Measurements from ENCODE around the gene E4F1. TPM values are rescaled to one million over a fixed set of nuclear protein-coding genes. Genes with fewer than 3 reads are reported as not detected.

The E4F1 gene
- total and polyA plus RNA-seq, 9 of the 15 experiments (the other 6 are each of a cell fraction or from before 2014, with no cell fraction given) = 0.48 to 94.9 (median 20.4) TPM

- TF ChIP-seq RAD21 (CRISPR knock-in tag; conservative IDR thresholded peaks at IDR 0.05 in 1 of 2, IDR thresholded peaks at IDR 0.05 in 1 of 2) (no peak), MTF1 (CRISPR knock-in tag; IDR thresholded peaks at IDR 0.05; ENCODE audit: borderline replicate concordance) (no peak), ZKSCAN3 (CRISPR knock-in tag; IDR thresholded peaks at IDR 0.05) (no peak), NBN (IDR thresholded peaks at IDR 0.05; ENCODE audit: low read depth) (peak; percentile 70; the same call in 1 of the 2 replicates), SRSF9 (IDR thresholded peaks at IDR 0.05; ENCODE audit: borderline replicate concordance, low read depth, low read length) (no peak), POU5F1 (IDR thresholded peaks at IDR 0.05; ENCODE audit: borderline replicate concordance, low read depth, low read length, partially characterized antibody) (peak; percentile 48), ZNF174 (CRISPR knock-in tag; IDR thresholded peaks at IDR 0.05) (no peak), PML (IDR thresholded peaks at IDR 0.05; ENCODE audit: low read length) (peak; percentile 86), PHB (CRISPR knock-in tag; IDR thresholded peaks at IDR 0.05) (no peak), BHLHE40 (IDR thresholded peaks at IDR 0.05; ENCODE audit: low read length) (peak; percentile 87), CREB1 (IDR thresholded peaks at IDR 0.05) (peak; percentile 56; the same call in 1 of the 2 replicates), CREB1 (CRISPR knock-in tag; IDR thresholded peaks at IDR 0.05) (peak; percentile 56; the same call in 1 of the 2 replicates), ZNF407 (IDR thresholded peaks at IDR 0.05; ENCODE audit: low read depth) (peak; percentile 85), NR1H2 (CRISPR knock-in tag; IDR thresholded peaks at IDR 0.05) (peak; percentile 82; the same call in 1 of the 2 replicates), ZBTB17 (CRISPR knock-in tag; IDR thresholded peaks at IDR 0.05) (peak; percentile 100), ZNF696 (CRISPR knock-in tag; conservative IDR thresholded peaks at IDR 0.05) (no peak), ATF2 (CRISPR knock-in tag; IDR thresholded peaks at IDR 0.05) (no peak), POLR2B (IDR thresholded peaks at IDR 0.05; ENCODE audit: low read depth, partially characterized antibody) (peak; percentile 94), PHF20 (IDR thresholded peaks at IDR 0.05; ENCODE audit: partially characterized antibody) (peak; percentile 83)
These were observed 18.1 kb upstream of the E4F1 start, which contains the start of gene MLST8 (continued) for GRCh38 chr16:2205104-2205966.

Measured in K562 (cell line).